WTC11 (cell line): ENCODE data around the gene PSMG4. TPM values are rescaled to one million over a fixed set of nuclear protein-coding genes. Genes with fewer than 3 reads are reported as not detected.

Experiments used
- ATAC-seq: fragments of 200-7000 bp; cut with Tn5 transposase; 2 replicates; pipeline ENCODE4 v1.10.0; 2021; ENCODE audit warnings: mild to moderate bottlenecking, moderate library complexity
- CTCF ChIA-PET: fragments of 300-600 bp; sonication (Branson Sonifier 250); formaldehyde crosslinking; loops from one replicate; lab custom pipeline; 2021; ENCODE audit warnings: antibody characterized with exemption; lab: Charles Lee
- POLR2A ChIA-PET: fragments of 350-600 bp; sonication (Branson Sonifier 250); formaldehyde crosslinking; loops from one replicate; lab custom pipeline; 2021; ENCODE audit warnings: antibody characterized with exemption; lab: Charles Lee
- DNase-seq: peaks from one replicate; pipeline ENCODE4 v3.0.0; 2021; ENCODE audit warnings: low spot score
- H3K27ac Mint-ChIP-seq: 2 replicates; pipeline ENCODE4 v1.8.0; 2021; ENCODE audit warnings: mixed read lengths
- H3K27me3 Mint-ChIP-seq: 2 replicates; pipeline ENCODE4 v1.8.0; 2021; ENCODE audit warnings: low read depth, mild to moderate bottlenecking, moderate library complexity, mixed read lengths
- H3K36me3 Mint-ChIP-seq: 2 replicates; pipeline ENCODE4 v1.8.0; 2021; ENCODE audit warnings: mixed read lengths
- H3K4me1 Mint-ChIP-seq: 2 replicates; pipeline ENCODE4 v1.8.0; 2022; ENCODE audit warnings: mixed read lengths
- H3K4me3 Mint-ChIP-seq: 2 replicates; pipeline ENCODE4 v1.8.0; 2021; ENCODE audit warnings: mild to moderate bottlenecking, moderate library complexity, mixed read lengths
- H3K9me3 Mint-ChIP-seq: 2 replicates; pipeline ENCODE4 v1.8.0; 2021; ENCODE audit warnings: mixed read lengths
- ATF1 ChIP-seq: sonication (generic); formaldehyde crosslinking; IDR thresholded peaks from 2 replicates; pipeline ENCODE4 v1.8.1; 2023; ENCODE audit warnings: mild to moderate bottlenecking, moderate library complexity, missing genetic modification reagents
- CBFB ChIP-seq: sonication (generic); formaldehyde crosslinking; IDR thresholded peaks from 2 replicates; pipeline ENCODE4 v1.8.1; 2022; ENCODE audit warnings: mild to moderate bottlenecking, low read depth, missing genetic modification reagents
- CREM ChIP-seq: sonication (generic); formaldehyde crosslinking; IDR thresholded peaks from 2 replicates; pipeline ENCODE4 v1.8.1; 2022; ENCODE audit warnings: mild to moderate bottlenecking, missing genetic modification reagents, moderate library complexity
- E2F5 ChIP-seq: sonication (generic); formaldehyde crosslinking; IDR thresholded peaks from 2 replicates; pipeline ENCODE4 v1.8.1; 2022; ENCODE audit warnings: mild to moderate bottlenecking, moderate library complexity, missing genetic modification reagents
- ELF4 ChIP-seq: sonication (generic); formaldehyde crosslinking; IDR thresholded peaks from 2 replicates; pipeline ENCODE4 v1.8.1; 2022; ENCODE audit warnings: low read depth, mild to moderate bottlenecking, moderate library complexity, missing genetic modification reagents
- EMX1 ChIP-seq: fragments of 250-450 bp; sonication (Bioruptor Pico); IDR thresholded peaks from 2 replicates; pipeline ENCODE4 v1.8.0; 2021; ENCODE audit warnings: mild to moderate bottlenecking
- ERG ChIP-seq: fragments of 250-450 bp; sonication (Bioruptor Pico); IDR thresholded peaks from 2 replicates; pipeline ENCODE4 v1.8.0; 2021; ENCODE audit warnings: mild to moderate bottlenecking
- ETV6 ChIP-seq: sonication (generic); formaldehyde crosslinking; IDR thresholded peaks from 2 replicates; pipeline ENCODE4 v1.8.1; 2022; ENCODE audit warnings: mild to moderate bottlenecking, missing genetic modification reagents
- GRHL2 ChIP-seq: fragments of 250-450 bp; sonication (Bioruptor Pico); IDR thresholded peaks from 2 replicates; pipeline ENCODE4 v1.8.0; 2022; ENCODE audit warnings: mild to moderate bottlenecking, moderate library complexity; ENCODE audit not compliant: insufficient replicate concordance, severe bottlenecking
- JUN ChIP-seq: sonication (generic); formaldehyde crosslinking; IDR thresholded peaks from 2 replicates; pipeline ENCODE4 v1.8.0; 2023; ENCODE audit warnings: mild to moderate bottlenecking, missing genetic modification reagents
- NFATC4 ChIP-seq: fragments of 250-450 bp; sonication (Bioruptor Pico); IDR thresholded peaks from 2 replicates; pipeline ENCODE4 v1.9.0; 2021; ENCODE audit warnings: mild to moderate bottlenecking
- NR1H2 ChIP-seq: sonication (generic); formaldehyde crosslinking; IDR thresholded peaks from 2 replicates; pipeline ENCODE4 v1.9.0; 2021; ENCODE audit warnings: mild to moderate bottlenecking, moderate library complexity, missing genetic modification reagents
- OVOL2 ChIP-seq: fragments of 250-450 bp; sonication (Bioruptor Pico); IDR thresholded peaks from 2 replicates; pipeline ENCODE4 v1.9.0; 2021; ENCODE audit warnings: mild to moderate bottlenecking, borderline replicate concordance
- RORB ChIP-seq: fragments of 250-450 bp; sonication (Bioruptor Pico); IDR thresholded peaks from 2 replicates; pipeline ENCODE4 v1.9.0; 2021; ENCODE audit warnings: mild to moderate bottlenecking
- TP53 ChIP-seq: sonication (generic); formaldehyde crosslinking; IDR thresholded peaks from 2 replicates; pipeline ENCODE4 v1.8.1; 2023; ENCODE audit warnings: mild to moderate bottlenecking, missing genetic modification reagents
- USF2 ChIP-seq: sonication (generic); formaldehyde crosslinking; IDR thresholded peaks from 2 replicates; pipeline ENCODE4 v1.8.1; 2023; ENCODE audit warnings: mild to moderate bottlenecking, missing genetic modification reagents, moderate library complexity
- ZBTB43 ChIP-seq: sonication (generic); formaldehyde crosslinking; IDR thresholded peaks from 2 replicates; pipeline ENCODE4 v1.8.1; 2023; ENCODE audit warnings: mild to moderate bottlenecking, missing genetic modification reagents
- ZNF232 ChIP-seq: sonication (generic); formaldehyde crosslinking; IDR thresholded peaks from 2 replicates; pipeline ENCODE4 v1.8.0; 2022; ENCODE audit warnings: mild to moderate bottlenecking, missing genetic modification reagents
- ZNF423 ChIP-seq: fragments of 250-450 bp; sonication (Bioruptor Pico); IDR thresholded peaks from 2 replicates; pipeline ENCODE4 v2.1.2; 2022; ENCODE audit warnings: mild to moderate bottlenecking, moderate library complexity
- ZNF671 ChIP-seq: fragments of 250-450 bp; sonication (Bioruptor Pico); IDR thresholded peaks from 2 replicates; pipeline ENCODE4 v1.8.0; 2021; ENCODE audit warnings: mild to moderate bottlenecking
- total RNA-seq: library from RNA; stranded (reverse); gene quantifications from 3 replicates; pipeline ENCODE4 v1.2.3, GENCODE V29; 2021
- TF ChIP-seq, protein P1 (sequence below): fragments of 250-450 bp; sonication (Bioruptor Pico); IDR thresholded peaks from 2 replicates; pipeline ENCODE4 v1.9.0; 2021; ENCODE audit warnings: mild to moderate bottlenecking
- TF ChIP-seq, protein P2 (sequence below): sonication (generic); formaldehyde crosslinking; IDR thresholded peaks from 2 replicates; pipeline ENCODE4 v1.8.0; 2022; ENCODE audit warnings: mild to moderate bottlenecking, missing genetic modification reagents
- TF ChIP-seq, protein P3 (sequence below): sonication (generic); formaldehyde crosslinking; IDR thresholded peaks from 2 replicates; pipeline ENCODE4 v1.8.1; 2022; ENCODE audit warnings: mild to moderate bottlenecking, missing genetic modification reagents, moderate library complexity, borderline replicate concordance
- TF ChIP-seq, protein P4 (sequence below): sonication (generic); formaldehyde crosslinking; conservative IDR thresholded peaks from 2 replicates; pipeline ENCODE4 v1.8.1; 2022; ENCODE audit warnings: mild to moderate bottlenecking, missing genetic modification reagents
- TF ChIP-seq, protein P5 (sequence below): sonication (generic); formaldehyde crosslinking; IDR thresholded peaks from 2 replicates; pipeline ENCODE4 v1.8.1; 2022; ENCODE audit warnings: missing genetic modification reagents, borderline replicate concordance

The PSMG4 gene
- total RNA-seq, 1 experiment from 2014 or later: 38.2 TPM

DNA sequence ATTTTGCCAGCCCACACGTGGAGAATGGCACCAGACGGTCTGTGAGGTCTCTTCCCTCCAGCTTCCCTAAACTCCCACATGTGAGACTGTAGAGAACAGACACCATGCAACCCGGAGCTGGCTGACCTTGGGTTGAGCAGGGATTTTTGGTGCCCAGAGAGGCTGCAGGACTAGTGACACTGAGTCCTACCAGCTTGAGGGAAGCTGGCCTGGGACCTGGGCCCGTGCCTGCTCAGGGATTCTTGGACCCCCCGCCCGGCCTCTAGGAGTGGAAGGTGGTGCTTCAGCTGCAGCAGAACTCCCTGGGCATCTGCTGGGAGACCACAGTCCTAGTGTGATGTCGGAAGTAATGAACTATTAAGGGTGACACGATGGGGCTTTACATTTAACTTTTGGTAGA, 3.2 kb downstream of the PSMG4 start:
- peaks cover 4% of the 10 kb centered on the region; the same call in 1 of the 2 replicates for H3K27me3 Mint-ChIP-seq
- no peak overlapping the region for H3K4me3 Mint-ChIP-seq
- H3K9me3 Mint-ChIP-seq: no peaks in the 10 kb centered on the region; the same call in 1 of the 2 replicates
- no peak for ATAC-seq
- TF ChIP-seq ERG (CRISPR knock-in tag) (no peak), RORB (CRISPR knock-in tag) (no peak), ZNF671 (no peak), JUN (CRISPR knock-in tag) (no peak), ZNF423 (CRISPR knock-in tag) (no peak), CBFB (CRISPR knock-in tag) (no peak), GRHL2 (CRISPR knock-in tag) (no peak), NFATC4 (CRISPR knock-in tag) (no peak), ZBTB43 (no peak), USF2 (CRISPR knock-in tag) (no peak), EMX1 (CRISPR knock-in tag) (no peak), ATF1 (CRISPR knock-in tag) (no peak)
- TF ChIP-seq, protein P1, sequence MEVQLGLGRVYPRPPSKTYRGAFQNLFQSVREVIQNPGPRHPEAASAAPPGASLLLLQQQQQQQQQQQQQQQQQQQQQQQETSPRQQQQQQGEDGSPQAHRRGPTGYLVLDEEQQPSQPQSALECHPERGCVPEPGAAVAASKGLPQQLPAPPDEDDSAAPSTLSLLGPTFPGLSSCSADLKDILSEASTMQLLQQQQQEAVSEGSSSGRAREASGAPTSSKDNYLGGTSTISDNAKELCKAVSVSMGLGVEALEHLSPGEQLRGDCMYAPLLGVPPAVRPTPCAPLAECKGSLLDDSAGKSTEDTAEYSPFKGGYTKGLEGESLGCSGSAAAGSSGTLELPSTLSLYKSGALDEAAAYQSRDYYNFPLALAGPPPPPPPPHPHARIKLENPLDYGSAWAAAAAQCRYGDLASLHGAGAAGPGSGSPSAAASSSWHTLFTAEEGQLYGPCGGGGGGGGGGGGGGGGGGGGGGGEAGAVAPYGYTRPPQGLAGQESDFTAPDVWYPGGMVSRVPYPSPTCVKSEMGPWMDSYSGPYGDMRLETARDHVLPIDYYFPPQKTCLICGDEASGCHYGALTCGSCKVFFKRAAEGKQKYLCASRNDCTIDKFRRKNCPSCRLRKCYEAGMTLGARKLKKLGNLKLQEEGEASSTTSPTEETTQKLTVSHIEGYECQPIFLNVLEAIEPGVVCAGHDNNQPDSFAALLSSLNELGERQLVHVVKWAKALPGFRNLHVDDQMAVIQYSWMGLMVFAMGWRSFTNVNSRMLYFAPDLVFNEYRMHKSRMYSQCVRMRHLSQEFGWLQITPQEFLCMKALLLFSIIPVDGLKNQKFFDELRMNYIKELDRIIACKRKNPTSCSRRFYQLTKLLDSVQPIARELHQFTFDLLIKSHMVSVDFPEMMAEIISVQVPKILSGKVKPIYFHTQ (CRISPR knock-in tag): no peak
- TF ChIP-seq, protein P2, sequence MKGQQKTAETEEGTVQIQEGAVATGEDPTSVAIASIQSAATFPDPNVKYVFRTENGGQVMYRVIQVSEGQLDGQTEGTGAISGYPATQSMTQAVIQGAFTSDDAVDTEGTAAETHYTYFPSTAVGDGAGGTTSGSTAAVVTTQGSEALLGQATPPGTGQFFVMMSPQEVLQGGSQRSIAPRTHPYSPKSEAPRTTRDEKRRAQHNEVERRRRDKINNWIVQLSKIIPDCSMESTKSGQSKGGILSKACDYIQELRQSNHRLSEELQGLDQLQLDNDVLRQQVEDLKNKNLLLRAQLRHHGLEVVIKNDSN (CRISPR knock-in tag): no peak
- TF ChIP-seq, protein P3, sequence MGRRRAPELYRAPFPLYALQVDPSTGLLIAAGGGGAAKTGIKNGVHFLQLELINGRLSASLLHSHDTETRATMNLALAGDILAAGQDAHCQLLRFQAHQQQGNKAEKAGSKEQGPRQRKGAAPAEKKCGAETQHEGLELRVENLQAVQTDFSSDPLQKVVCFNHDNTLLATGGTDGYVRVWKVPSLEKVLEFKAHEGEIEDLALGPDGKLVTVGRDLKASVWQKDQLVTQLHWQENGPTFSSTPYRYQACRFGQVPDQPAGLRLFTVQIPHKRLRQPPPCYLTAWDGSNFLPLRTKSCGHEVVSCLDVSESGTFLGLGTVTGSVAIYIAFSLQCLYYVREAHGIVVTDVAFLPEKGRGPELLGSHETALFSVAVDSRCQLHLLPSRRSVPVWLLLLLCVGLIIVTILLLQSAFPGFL: no peak
- ChIA-PET CTCF (interaction anchor here (1.2 to 3.5 kb wide), 2 partner anchors 11 to 587 kb away, joined by 3 to 22 read pairs; partner anchors contain the start of gene FAM50B), POLR2A (no interaction called here)
- peak overlapping the region; percentile 68; the same call in 1 of the 2 replicates for H3K27ac Mint-ChIP-seq
- DNase-seq: no peak
- peaks cover 23% of the 10 kb centered on the region for H3K36me3 Mint-ChIP-seq
- peaks cover 33% of the 10 kb centered on the region for H3K4me1 Mint-ChIP-seq

DNA sequence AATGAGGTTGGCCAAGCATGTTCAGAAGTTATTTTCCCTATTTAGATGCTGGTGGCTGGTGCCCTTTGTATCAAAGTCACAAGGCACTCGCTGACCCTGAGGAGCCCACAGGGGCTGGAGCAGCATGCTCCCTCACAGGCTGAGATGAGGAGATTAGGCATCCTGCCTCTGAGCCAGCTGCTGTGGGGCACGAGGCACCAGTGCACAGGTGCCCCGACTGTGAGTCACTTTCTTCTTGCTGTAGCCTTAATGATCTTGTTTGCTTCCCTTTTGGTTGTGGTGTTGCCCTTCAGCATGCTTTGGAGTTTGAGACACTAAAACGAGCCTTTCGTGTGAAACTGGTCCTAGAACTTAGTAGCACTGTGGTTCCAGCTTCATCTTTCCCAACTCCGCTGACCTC, 4.3 kb downstream of the PSMG4 start:
- no peak overlapping the region for H3K4me3 Mint-ChIP-seq
- ChIA-PET POLR2A (no interaction called here), CTCF (no interaction called here)
- H3K36me3 Mint-ChIP-seq: peaks cover 31% of the 10 kb centered on the region
- peaks cover 31% of the 10 kb centered on the region for H3K4me1 Mint-ChIP-seq
- DNase-seq: no peak
- H3K27ac Mint-ChIP-seq: peak overlapping the region; percentile 22; the same call in 1 of the 2 replicates
- H3K27me3 Mint-ChIP-seq: no peaks in the 10 kb centered on the region
- no peaks in the 10 kb centered on the region; the same call in 1 of the 2 replicates for H3K9me3 Mint-ChIP-seq
- no peak for ATAC-seq
- TF ChIP-seq OVOL2 (CRISPR knock-in tag): no peak
- TF ChIP-seq E2F5 (CRISPR knock-in tag): no peak
- no peak for TF ChIP-seq ATF1 (CRISPR knock-in tag)
- TF ChIP-seq NR1H2 (CRISPR knock-in tag): no peak
- no peak for TF ChIP-seq ETV6 (CRISPR knock-in tag)
- no peak for TF ChIP-seq CREM
- TF ChIP-seq ELF4 (CRISPR knock-in tag): no peak
- TF ChIP-seq TP53: no peak
- TF ChIP-seq ZNF232: no peak
- TF ChIP-seq, protein P4, sequence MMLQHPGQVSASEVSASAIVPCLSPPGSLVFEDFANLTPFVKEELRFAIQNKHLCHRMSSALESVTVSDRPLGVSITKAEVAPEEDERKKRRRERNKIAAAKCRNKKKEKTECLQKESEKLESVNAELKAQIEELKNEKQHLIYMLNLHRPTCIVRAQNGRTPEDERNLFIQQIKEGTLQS (CRISPR knock-in tag): no peak
- TF ChIP-seq ZNF423 (CRISPR knock-in tag): no peak
- TF ChIP-seq, protein P5, sequence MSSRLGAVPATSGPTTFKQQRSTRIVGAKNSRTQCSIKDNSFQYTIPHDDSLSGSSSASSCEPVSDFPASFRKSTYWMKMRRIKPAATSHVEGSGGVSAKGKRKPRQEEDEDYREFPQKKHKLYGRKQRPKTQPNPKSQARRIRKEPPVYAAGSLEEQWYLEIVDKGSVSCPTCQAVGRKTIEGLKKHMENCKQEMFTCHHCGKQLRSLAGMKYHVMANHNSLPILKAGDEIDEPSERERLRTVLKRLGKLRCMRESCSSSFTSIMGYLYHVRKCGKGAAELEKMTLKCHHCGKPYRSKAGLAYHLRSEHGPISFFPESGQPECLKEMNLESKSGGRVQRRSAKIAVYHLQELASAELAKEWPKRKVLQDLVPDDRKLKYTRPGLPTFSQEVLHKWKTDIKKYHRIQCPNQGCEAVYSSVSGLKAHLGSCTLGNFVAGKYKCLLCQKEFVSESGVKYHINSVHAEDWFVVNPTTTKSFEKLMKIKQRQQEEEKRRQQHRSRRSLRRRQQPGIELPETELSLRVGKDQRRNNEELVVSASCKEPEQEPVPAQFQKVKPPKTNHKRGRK (CRISPR knock-in tag): no peak
